HepG2 (cell line): ENCODE data around the gene TP53. TPM values are rescaled to one million over a fixed set of nuclear protein-coding genes. Genes with fewer than 3 reads are reported as not detected.

Experiments
- FIP1L1 ChIP-seq: fragments of 200-400 bp; formaldehyde crosslinking; IDR thresholded peaks from 2 replicates; pipeline ENCODE4 v1.6.1; 2018; ENCODE audit warnings: low read depth, mild to moderate bottlenecking, low read length, moderate library complexity, borderline replicate concordance; ENCODE audit not compliant: insufficient read depth
- ZBTB10 ChIP-seq: sonication (generic); formaldehyde crosslinking; IDR thresholded peaks from 2 replicates; pipeline ENCODE4 v1.4.0; 2020; ENCODE audit warnings: missing genetic modification reagents, borderline replicate concordance
- ZNF567 ChIP-seq: sonication (generic); formaldehyde crosslinking; IDR thresholded peaks from 2 replicates; pipeline ENCODE4 v1.8.1; 2023; ENCODE audit warnings: mild to moderate bottlenecking, missing genetic modification reagents, borderline replicate concordance
- polyA plus RNA-seq, 8 experiments: library from polyadenylated mRNA; depleted of rRNA in 3 of 8; stranded (reverse) in 7 of 8; unstranded in 1 of 8; fragments of >200 nt; fragmentation: Illumina TruSeq in 4 of 8; extraction: Trizol in 4 of 8; gene quantifications; 2 replicates each; pipeline versions ENCODE4 v1.2.1 to v1.2.3, GENCODE V29; 2011 to 2016; ENCODE audit warnings: low read depth in 4 of 8, missing spikeins in 1 of 8, mixed read lengths in 1 of 8; ENCODE audit not compliant: insufficient read depth in 1 of 8
- total RNA-seq, 5 experiments: library from RNA; depleted of rRNA; stranded (reverse); fragments of >200 nt; fragmentation: Illumina TruSeq; extraction: Trizol; gene quantifications; 2 replicates each; pipeline ENCODE4 v1.2.3, GENCODE V29; 2016; ENCODE audit warnings: low read depth in 1 of 5
- TF ChIP-seq, protein P1 (sequence below), 2 experiments: sonication (generic) in 1 of 2; formaldehyde crosslinking in 1 of 2; IDR thresholded peaks; 2 replicates each; pipeline versions ENCODE4 v1.5.1 to v1.6.1; 2011 to 2020; ENCODE audit warnings: borderline replicate concordance in 1 of 2, low read depth in 1 of 2, low read length in 1 of 2, mild to moderate bottlenecking in 1 of 2, missing genetic modification reagents in 1 of 2, moderate library complexity in 1 of 2
- TF ChIP-seq, protein P2 (sequence below): sonication (generic); formaldehyde crosslinking; conservative IDR thresholded peaks from 2 replicates; pipeline ENCODE4 v1.4.0; 2020; ENCODE audit warnings: missing genetic modification reagents
- TF ChIP-seq, protein P3 (sequence below), 2 experiments: sonication (generic) in 1 of 2; formaldehyde crosslinking in 1 of 2; IDR thresholded peaks; 2 replicates each; pipeline versions ENCODE4 v1.4.0 to v1.6.1; 2016 to 2020; ENCODE audit warnings: borderline replicate concordance in 1 of 2, low read depth in 1 of 2, mild to moderate bottlenecking in 1 of 2, missing genetic modification reagents in 1 of 2
- TF ChIP-seq, protein P4 (sequence below): IDR thresholded peaks from 2 replicates; pipeline ENCODE4 v1.6.1; 2016; ENCODE audit warnings: low read depth
- TF ChIP-seq, protein P5 (sequence below): IDR thresholded peaks from 2 replicates; pipeline ENCODE4 v1.6.1; 2016; ENCODE audit warnings: mild to moderate bottlenecking

TP53 gene
- total and polyA plus RNA-seq, 2 of the 13 experiments (the other 11 are each of a cell fraction or from before 2014, with no cell fraction given), result 17.1 to 29.9 TPM

DNA sequence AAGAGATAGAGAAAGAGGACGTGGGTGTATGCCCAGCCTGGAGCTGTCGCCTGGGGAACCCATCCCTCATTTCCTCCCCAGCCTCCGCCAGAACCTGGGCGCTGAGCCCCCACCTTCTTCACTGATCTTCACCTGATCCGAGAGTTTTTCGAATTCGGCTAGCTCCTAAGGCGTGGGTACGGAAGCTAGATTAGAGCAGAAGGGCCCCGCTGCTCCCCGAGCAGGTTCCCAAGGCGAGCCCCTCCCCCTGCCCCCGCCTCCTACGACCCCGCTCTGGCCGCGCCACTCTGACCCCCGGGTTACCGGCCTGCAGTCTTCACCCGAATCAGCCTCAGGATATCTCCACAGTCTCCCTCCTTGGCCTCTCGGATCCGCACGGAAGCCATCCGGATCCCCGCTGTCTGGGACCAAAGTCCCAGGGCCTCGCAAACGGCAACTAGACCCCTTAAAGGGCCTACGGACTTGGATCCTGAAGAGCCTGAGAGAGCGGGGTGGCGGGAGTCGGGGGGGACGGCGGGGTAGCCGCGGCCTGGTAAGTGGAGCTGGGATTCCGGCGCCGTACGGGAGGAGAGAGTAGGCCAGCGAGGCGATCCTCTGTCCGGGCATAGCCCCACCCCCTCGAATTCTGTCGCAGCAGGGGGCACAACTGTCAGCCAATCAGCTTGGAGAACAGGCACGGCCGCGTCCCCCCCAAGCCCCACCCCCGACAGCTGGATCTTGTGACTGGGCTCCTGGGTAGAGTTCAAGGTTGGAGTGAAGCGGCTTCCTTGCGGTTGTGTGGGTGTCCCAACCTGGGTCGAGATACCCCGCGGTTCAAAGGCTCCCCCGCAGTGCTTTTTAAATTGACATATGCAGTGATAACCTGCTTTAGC, 59.8 kb downstream of the TP53 start, which contains the start of gene SAT2 (continued):
- TF ChIP-seq, protein P1, sequence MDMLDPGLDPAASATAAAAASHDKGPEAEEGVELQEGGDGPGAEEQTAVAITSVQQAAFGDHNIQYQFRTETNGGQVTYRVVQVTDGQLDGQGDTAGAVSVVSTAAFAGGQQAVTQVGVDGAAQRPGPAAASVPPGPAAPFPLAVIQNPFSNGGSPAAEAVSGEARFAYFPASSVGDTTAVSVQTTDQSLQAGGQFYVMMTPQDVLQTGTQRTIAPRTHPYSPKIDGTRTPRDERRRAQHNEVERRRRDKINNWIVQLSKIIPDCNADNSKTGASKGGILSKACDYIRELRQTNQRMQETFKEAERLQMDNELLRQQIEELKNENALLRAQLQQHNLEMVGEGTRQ (IDR thresholded peaks at IDR 0.05; ENCODE audit: low read depth, low read length), result no peak
- TF ChIP-seq, protein P1 (CRISPR knock-in tag; IDR thresholded peaks at IDR 0.05; ENCODE audit: borderline replicate concordance), result no peak
- TF ChIP-seq, protein P2, sequence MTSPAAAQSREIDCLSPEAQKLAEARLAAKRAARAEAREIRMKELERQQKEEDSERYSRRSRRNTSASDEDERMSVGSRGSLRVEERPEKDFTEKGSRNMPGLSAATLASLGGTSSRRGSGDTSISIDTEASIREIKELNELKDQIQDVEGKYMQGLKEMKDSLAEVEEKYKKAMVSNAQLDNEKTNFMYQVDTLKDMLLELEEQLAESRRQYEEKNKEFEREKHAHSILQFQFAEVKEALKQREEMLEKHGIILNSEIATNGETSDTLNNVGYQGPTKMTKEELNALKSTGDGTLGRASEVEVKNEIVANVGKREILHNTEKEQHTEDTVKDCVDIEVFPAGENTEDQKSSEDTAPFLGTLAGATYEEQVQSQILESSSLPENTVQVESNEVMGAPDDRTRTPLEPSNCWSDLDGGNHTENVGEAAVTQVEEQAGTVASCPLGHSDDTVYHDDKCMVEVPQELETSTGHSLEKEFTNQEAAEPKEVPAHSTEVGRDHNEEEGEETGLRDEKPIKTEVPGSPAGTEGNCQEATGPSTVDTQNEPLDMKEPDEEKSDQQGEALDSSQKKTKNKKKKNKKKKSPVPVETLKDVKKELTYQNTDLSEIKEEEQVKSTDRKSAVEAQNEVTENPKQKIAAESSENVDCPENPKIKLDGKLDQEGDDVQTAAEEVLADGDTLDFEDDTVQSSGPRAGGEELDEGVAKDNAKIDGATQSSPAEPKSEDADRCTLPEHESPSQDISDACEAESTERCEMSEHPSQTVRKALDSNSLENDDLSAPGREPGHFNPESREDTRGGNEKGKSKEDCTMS (CRISPR knock-in tag), result no peak
- peak; percentile 79; the same call in 1 of the 2 replicates for TF ChIP-seq ZBTB10 (CRISPR knock-in tag)
- TF ChIP-seq, protein P3, sequence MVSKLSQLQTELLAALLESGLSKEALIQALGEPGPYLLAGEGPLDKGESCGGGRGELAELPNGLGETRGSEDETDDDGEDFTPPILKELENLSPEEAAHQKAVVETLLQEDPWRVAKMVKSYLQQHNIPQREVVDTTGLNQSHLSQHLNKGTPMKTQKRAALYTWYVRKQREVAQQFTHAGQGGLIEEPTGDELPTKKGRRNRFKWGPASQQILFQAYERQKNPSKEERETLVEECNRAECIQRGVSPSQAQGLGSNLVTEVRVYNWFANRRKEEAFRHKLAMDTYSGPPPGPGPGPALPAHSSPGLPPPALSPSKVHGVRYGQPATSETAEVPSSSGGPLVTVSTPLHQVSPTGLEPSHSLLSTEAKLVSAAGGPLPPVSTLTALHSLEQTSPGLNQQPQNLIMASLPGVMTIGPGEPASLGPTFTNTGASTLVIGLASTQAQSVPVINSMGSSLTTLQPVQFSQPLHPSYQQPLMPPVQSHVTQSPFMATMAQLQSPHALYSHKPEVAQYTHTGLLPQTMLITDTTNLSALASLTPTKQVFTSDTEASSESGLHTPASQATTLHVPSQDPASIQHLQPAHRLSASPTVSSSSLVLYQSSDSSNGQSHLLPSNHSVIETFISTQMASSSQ (IDR thresholded peaks at IDR 0.05; ENCODE audit: low read depth), result no peak; the same call in 1 of the 2 replicates
- TF ChIP-seq, protein P3 (CRISPR knock-in tag; IDR thresholded peaks at IDR 0.05; ENCODE audit: borderline replicate concordance), result peak; percentile 49; the same call in 1 of the 2 replicates
- TF ChIP-seq, protein P4, sequence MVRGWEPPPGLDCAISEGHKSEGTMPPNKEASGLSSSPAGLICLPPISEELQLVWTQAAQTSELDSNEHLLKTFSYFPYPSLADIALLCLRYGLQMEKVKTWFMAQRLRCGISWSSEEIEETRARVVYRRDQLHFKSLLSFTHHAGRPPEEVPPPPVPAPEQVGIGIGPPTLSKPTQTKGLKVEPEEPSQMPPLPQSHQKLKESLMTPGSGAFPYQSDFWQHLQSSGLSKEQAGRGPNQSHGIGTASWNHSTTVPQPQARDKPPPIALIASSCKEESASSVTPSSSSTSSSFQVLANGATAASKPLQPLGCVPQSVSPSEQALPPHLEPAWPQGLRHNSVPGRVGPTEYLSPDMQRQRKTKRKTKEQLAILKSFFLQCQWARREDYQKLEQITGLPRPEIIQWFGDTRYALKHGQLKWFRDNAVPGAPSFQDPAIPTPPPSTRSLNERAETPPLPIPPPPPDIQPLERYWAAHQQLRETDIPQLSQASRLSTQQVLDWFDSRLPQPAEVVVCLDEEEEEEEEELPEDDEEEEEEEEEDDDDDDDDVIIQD (CRISPR knock-in tag), result peak; percentile 37; the same call in 1 of the 2 replicates
- TF ChIP-seq FIP1L1, result no peak
- TF ChIP-seq ZNF567 (CRISPR knock-in tag), result no peak
- TF ChIP-seq, protein P5, sequence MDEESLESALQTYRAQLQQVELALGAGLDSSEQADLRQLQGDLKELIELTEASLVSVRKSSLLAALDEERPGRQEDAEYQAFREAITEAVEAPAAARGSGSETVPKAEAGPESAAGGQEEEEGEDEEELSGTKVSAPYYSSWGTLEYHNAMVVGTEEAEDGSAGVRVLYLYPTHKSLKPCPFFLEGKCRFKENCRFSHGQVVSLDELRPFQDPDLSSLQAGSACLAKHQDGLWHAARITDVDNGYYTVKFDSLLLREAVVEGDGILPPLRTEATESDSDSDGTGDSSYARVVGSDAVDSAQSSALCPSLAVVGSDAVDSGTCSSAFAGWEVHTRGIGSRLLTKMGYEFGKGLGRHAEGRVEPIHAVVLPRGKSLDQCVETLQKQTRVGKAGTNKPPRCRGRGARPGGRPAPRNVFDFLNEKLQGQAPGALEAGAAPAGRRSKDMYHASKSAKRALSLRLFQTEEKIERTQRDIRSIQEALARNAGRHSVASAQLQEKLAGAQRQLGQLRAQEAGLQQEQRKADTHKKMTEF, result peak; percentile 76
